HepG2 (cell line): ENCODE results near the gene OGFOD3. TPM values are rescaled to one million over a fixed set of nuclear protein-coding genes. Genes with fewer than 3 reads are reported as not detected.
A peak's percentile ranks its signal among the peaks of the same experiment; 100 is the strongest.

Experiments used
- ETV5 ChIP-seq: IDR thresholded peaks from 2 replicates; pipeline ENCODE4 v1.6.1; 2018; ENCODE audit warnings: missing biosample characterization, missing genetic modification reagents, inconsistent platforms, borderline replicate concordance
- FOXO1 ChIP-seq: sonication (generic); formaldehyde crosslinking; IDR thresholded peaks from 2 replicates; pipeline ENCODE4 v1.4.0; 2020; ENCODE audit warnings: missing genetic modification reagents
- KMT2A ChIP-seq: sonication (generic); formaldehyde crosslinking; IDR thresholded peaks from 2 replicates; pipeline ENCODE4 v1.4.0; 2020; ENCODE audit warnings: missing genetic modification reagents
- LCORL ChIP-seq, 2 experiments: fragments of 450-650 bp in 1 of 2; sonication (generic) in 1 of 2; formaldehyde crosslinking in 1 of 2; IDR thresholded peaks; 2 replicates each; pipeline versions ENCODE4 v1.5.0 to v1.6.1; 2017 to 2020; ENCODE audit warnings: antibody characterized with exemption in 1 of 2, missing genetic modification reagents in 1 of 2
- MIER3 ChIP-seq: IDR thresholded peaks from 2 replicates; pipeline ENCODE4 v1.6.1; 2016; ENCODE audit warnings: missing compliant biosample characterization, borderline replicate concordance
- POLR2G ChIP-seq: fragments of 200-400 bp; formaldehyde crosslinking; IDR thresholded peaks from 2 replicates; pipeline ENCODE4 v1.6.1; 2018; ENCODE audit warnings: mild to moderate bottlenecking, low read depth, low read length, moderate library complexity
- SCMH1 ChIP-seq: sonication (generic); formaldehyde crosslinking; IDR thresholded peaks from 2 replicates; pipeline ENCODE4 v1.9.0; 2021; ENCODE audit warnings: missing genetic modification reagents, mild to moderate bottlenecking, borderline replicate concordance
- SKI ChIP-seq: fragments of 450-650 bp; IDR thresholded peaks from one replicate; pipeline ENCODE4 v1.6.1; 2018; ENCODE audit warnings: mild to moderate bottlenecking; ENCODE audit not compliant: partially characterized antibody
- SMC3 ChIP-seq: IDR thresholded peaks from 2 replicates; pipeline ENCODE4 v1.6.1; 2011; ENCODE audit warnings: low read length, improper control_type of control experiment
- TBX2 ChIP-seq: sonication (generic); formaldehyde crosslinking; IDR thresholded peaks from 2 replicates; pipeline ENCODE4 v1.5.0; 2020; ENCODE audit warnings: missing genetic modification reagents, mild to moderate bottlenecking, borderline replicate concordance
- ZBTB7A ChIP-seq: sonication (generic); formaldehyde crosslinking; IDR thresholded peaks from 2 replicates; pipeline ENCODE4 v1.8.0; 2022; ENCODE audit warnings: mild to moderate bottlenecking, missing genetic modification reagents
- ZNF326 ChIP-seq: sonication (generic); formaldehyde crosslinking; IDR thresholded peaks from 2 replicates; pipeline ENCODE4 v1.4.0; 2020; ENCODE audit warnings: missing genetic modification reagents, borderline replicate concordance
- ZNF337 ChIP-seq: sonication (generic); formaldehyde crosslinking; IDR thresholded peaks from 2 replicates; pipeline ENCODE4 v1.5.1; 2020; ENCODE audit warnings: missing genetic modification reagents, low read depth, mild to moderate bottlenecking, borderline replicate concordance
- ZNF569 ChIP-seq: sonication (generic); formaldehyde crosslinking; IDR thresholded peaks from 2 replicates; pipeline ENCODE4 v1.5.0; 2020; ENCODE audit warnings: mild to moderate bottlenecking, missing genetic modification reagents, moderate library complexity, borderline replicate concordance
- ZNF782 ChIP-seq: sonication (generic); formaldehyde crosslinking; IDR thresholded peaks from 2 replicates; pipeline ENCODE4 v1.4.0; 2020; ENCODE audit warnings: missing genetic modification reagents, mild to moderate bottlenecking, borderline replicate concordance
- ZSCAN30 ChIP-seq: sonication (generic); formaldehyde crosslinking; IDR thresholded peaks from 2 replicates; pipeline ENCODE4 v1.5.0; 2020; ENCODE audit warnings: mild to moderate bottlenecking, missing genetic modification reagents
- polyA plus RNA-seq, 8 experiments: library from polyadenylated mRNA; depleted of rRNA in 3 of 8; stranded (reverse) in 7 of 8; unstranded in 1 of 8; fragments of >200 nt; fragmentation: Illumina TruSeq in 4 of 8; extraction: Trizol in 4 of 8; gene quantifications; 2 replicates each; pipeline versions ENCODE4 v1.2.1 to v1.2.3, GENCODE V29; 2011 to 2016; ENCODE audit warnings: low read depth in 4 of 8, missing spikeins in 1 of 8, mixed read lengths in 1 of 8; ENCODE audit not compliant: insufficient read depth in 1 of 8
- total RNA-seq, 5 experiments: library from RNA; depleted of rRNA; stranded (reverse); fragments of >200 nt; fragmentation: Illumina TruSeq; extraction: Trizol; gene quantifications; 2 replicates each; pipeline ENCODE4 v1.2.3, GENCODE V29; 2016; ENCODE audit warnings: low read depth in 1 of 5
- TF ChIP-seq, protein P1 (sequence below): sonication (generic); formaldehyde crosslinking; IDR thresholded peaks from 2 replicates; pipeline ENCODE4 v1.5.0; 2020; ENCODE audit warnings: missing genetic modification reagents
- TF ChIP-seq, protein P2 (sequence below): sonication (generic); formaldehyde crosslinking; IDR thresholded peaks from 2 replicates; pipeline ENCODE4 v1.5.0; 2020; ENCODE audit warnings: missing genetic modification reagents, mild to moderate bottlenecking, borderline replicate concordance
- TF ChIP-seq, protein P3 (sequence below): sonication (generic); formaldehyde crosslinking; IDR thresholded peaks from 2 replicates; pipeline ENCODE4 v1.4.0; 2020; ENCODE audit warnings: missing genetic modification reagents
- TF ChIP-seq, protein P4 (sequence below): IDR thresholded peaks from 2 replicates; pipeline ENCODE4 v1.6.1; 2016; ENCODE audit warnings: low read depth
- TF ChIP-seq, protein P5 (sequence below): sonication (generic); formaldehyde crosslinking; IDR thresholded peaks from 2 replicates; pipeline ENCODE4 v1.5.0; 2020; ENCODE audit warnings: missing genetic modification reagents
- TF ChIP-seq, protein P6 (sequence below): sonication (generic); formaldehyde crosslinking; IDR thresholded peaks from 2 replicates; pipeline ENCODE4 v1.8.0; 2022; ENCODE audit warnings: missing genetic modification reagents, low read depth, mild to moderate bottlenecking, borderline replicate concordance

The OGFOD3 gene
- total and polyA plus RNA-seq, 2 of the 13 experiments (the other 11 are each of a cell fraction or from before 2014, with no cell fraction given), result 40.0 to 42.1 TPM

DNA sequence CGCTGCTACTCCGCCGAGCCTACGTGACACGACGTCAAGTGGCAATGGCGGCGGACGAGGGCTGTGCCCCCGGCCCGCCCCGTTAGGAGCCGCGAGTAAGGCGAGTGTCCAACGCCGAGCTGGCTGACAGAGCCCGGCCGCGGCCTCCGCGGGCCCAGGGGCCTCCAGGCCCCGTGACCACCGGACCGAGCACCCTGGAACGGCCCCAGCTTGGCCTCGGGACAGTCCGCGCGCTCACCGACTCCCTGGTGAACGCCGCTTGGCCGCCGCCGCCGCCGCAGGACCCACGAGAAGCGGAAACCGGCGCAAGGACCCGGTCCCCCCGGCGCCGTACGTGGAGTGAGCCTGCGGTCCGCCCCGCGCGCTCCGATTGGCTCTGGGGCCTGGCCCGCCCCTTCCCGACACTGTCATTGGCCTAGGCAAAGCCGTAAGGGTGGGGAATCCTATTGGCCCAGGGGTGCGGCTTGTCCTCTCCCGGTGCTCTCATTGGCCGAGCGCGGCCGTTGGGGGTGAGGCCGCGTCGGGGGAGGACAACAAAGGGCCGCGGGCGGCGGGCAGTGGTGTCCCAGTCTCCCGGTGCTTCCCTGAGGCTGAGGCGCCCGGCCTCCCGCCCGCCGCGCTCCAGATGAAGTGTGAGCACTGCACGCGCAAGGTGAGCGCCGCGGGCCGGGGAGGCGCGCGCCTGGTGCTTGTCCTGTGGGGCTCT is 39.9 kb upstream of the OGFOD3 start, which contains the start of gene NARF (continued):
- TF ChIP-seq SCMH1 (CRISPR knock-in tag) (no peak), ZSCAN30 (CRISPR knock-in tag) (no peak), ZNF569 (CRISPR knock-in tag) (no peak), MIER3 (peak; percentile 36; the same call in 1 of the 2 replicates), ZNF337 (CRISPR knock-in tag) (no peak; the same call in 1 of the 2 replicates), ZNF782 (CRISPR knock-in tag) (peak; percentile 95; the same call in 1 of the 2 replicates), SKI (peak; percentile 52), ETV5 (CRISPR knock-in tag) (peak; percentile 73), SMC3 (no peak), TBX2 (CRISPR knock-in tag) (peak; percentile 92), FOXO1 (CRISPR knock-in tag) (peak; percentile 65), ZBTB7A (CRISPR knock-in tag) (no peak), LCORL (IDR thresholded peaks at IDR 0.05) (no peak), LCORL (CRISPR knock-in tag; IDR thresholded peaks at IDR 0.05) (peak; percentile 80), KMT2A (peak; percentile 17), POLR2G (peak; percentile 99), ZNF326 (CRISPR knock-in tag) (no peak)
- TF ChIP-seq, protein P1, sequence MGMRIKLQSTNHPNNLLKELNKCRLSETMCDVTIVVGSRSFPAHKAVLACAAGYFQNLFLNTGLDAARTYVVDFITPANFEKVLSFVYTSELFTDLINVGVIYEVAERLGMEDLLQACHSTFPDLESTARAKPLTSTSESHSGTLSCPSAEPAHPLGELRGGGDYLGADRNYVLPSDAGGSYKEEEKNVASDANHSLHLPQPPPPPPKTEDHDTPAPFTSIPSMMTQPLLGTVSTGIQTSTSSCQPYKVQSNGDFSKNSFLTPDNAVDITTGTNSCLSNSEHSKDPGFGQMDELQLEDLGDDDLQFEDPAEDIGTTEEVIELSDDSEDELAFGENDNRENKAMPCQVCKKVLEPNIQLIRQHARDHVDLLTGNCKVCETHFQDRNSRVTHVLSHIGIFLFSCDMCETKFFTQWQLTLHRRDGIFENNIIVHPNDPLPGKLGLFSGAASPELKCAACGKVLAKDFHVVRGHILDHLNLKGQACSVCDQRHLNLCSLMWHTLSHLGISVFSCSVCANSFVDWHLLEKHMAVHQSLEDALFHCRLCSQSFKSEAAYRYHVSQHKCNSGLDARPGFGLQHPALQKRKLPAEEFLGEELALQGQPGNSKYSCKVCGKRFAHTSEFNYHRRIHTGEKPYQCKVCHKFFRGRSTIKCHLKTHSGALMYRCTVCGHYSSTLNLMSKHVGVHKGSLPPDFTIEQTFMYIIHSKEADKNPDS, result peak; percentile 84; the same call in 1 of the 2 replicates
- TF ChIP-seq, protein P2, sequence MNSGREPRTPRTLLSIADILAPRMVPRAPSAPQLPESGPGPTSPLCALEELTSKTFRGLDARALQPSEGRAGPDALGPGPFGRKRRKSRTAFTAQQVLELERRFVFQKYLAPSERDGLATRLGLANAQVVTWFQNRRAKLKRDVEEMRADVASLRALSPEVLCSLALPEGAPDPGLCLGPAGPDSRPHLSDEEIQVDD (CRISPR knock-in tag), result peak; percentile 93
- TF ChIP-seq, protein P3, sequence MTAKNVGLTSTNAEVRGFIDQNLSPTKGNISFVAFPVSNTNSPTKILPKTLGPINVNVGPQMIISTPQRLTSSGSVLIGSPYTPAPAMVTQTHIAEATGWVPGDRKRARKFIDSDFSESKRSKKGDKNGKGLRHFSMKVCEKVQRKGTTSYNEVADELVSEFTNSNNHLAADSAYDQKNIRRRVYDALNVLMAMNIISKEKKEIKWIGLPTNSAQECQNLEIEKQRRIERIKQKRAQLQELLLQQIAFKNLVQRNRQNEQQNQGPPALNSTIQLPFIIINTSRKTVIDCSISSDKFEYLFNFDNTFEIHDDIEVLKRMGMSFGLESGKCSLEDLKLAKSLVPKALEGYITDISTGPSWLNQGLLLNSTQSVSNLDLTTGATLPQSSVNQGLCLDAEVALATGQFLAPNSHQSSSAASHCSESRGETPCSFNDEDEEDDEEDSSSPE (CRISPR knock-in tag), result no peak
- TF ChIP-seq, protein P4, sequence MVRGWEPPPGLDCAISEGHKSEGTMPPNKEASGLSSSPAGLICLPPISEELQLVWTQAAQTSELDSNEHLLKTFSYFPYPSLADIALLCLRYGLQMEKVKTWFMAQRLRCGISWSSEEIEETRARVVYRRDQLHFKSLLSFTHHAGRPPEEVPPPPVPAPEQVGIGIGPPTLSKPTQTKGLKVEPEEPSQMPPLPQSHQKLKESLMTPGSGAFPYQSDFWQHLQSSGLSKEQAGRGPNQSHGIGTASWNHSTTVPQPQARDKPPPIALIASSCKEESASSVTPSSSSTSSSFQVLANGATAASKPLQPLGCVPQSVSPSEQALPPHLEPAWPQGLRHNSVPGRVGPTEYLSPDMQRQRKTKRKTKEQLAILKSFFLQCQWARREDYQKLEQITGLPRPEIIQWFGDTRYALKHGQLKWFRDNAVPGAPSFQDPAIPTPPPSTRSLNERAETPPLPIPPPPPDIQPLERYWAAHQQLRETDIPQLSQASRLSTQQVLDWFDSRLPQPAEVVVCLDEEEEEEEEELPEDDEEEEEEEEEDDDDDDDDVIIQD, result no peak; the same call in none of the 2 replicates
- TF ChIP-seq, protein P5, sequence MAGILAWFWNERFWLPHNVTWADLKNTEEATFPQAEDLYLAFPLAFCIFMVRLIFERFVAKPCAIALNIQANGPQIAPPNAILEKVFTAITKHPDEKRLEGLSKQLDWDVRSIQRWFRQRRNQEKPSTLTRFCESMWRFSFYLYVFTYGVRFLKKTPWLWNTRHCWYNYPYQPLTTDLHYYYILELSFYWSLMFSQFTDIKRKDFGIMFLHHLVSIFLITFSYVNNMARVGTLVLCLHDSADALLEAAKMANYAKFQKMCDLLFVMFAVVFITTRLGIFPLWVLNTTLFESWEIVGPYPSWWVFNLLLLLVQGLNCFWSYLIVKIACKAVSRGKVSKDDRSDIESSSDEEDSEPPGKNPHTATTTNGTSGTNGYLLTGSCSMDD (CRISPR knock-in tag), result peak; percentile 72; the same call in 1 of the 2 replicates
- TF ChIP-seq, protein P6, sequence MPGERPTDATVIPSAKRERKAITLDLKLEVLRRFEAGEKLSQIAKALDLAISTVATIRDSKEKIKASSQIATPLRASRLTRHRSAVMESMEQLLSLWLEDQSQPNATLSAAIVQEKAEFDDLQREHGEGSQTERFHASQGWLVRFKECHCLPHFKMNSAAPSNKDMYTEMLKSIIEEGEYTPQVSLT (CRISPR knock-in tag), result peak; percentile 39; the same call in 1 of the 2 replicates
